ENCODE results near the gene SETD7.

SETD7 gene

GRCh38 chr4:139550724-139551429 is 5.1 kb downstream of the SETD7 start:
- no peak for DNase-seq (ENCODE audit: low spot score)

GRCh38 chr4:139547979-139548378 is 8.0 kb downstream of the SETD7 start:
- no peak for DNase-seq (ENCODE audit: low spot score)

- no peak for DNase-seq (ENCODE audit: low spot score)
Measured at GRCh38 chr4:139540632-139541031, 15.4 kb downstream of the SETD7 start.

- peak; percentile 43 for DNase-seq (ENCODE audit: low spot score)
Measured at GRCh38 chr4:139540161-139540560, 15.9 kb downstream of the SETD7 start.

- DNase-seq (ENCODE audit: low spot score) = no peak
Measured at GRCh38 chr4:139537292-139537691, 18.7 kb downstream of the SETD7 start.

- no peak for DNase-seq (ENCODE audit: low spot score)
Measured at GRCh38 chr4:139535871-139536234, 20.2 kb downstream of the SETD7 start.

- DNase-seq (ENCODE audit: low spot score) = no peak
Measured at GRCh38 chr4:139535228-139535870, 20.7 kb downstream of the SETD7 start.

GRCh38 chr4:139534287-139534950 is 21.6 kb downstream of the SETD7 start:
- no peak for DNase-seq (ENCODE audit: low spot score)

GRCh38 chr4:139533511-139533910 is 22.5 kb downstream of the SETD7 start:
- no peak for DNase-seq (ENCODE audit: low spot score)

GRCh38 chr4:139532947-139533346 is 23.1 kb downstream of the SETD7 start:
- DNase-seq (ENCODE audit: low spot score) = no peak

- DNase-seq (ENCODE audit: low spot score) = peak; percentile 64
Measured at GRCh38 chr4:139530833-139531427, 25.1 kb downstream of the SETD7 start.

- peak; percentile 92 for DNase-seq (ENCODE audit: low spot score)
Measured at GRCh38 chr4:139528377-139529005, 27.5 kb downstream of the SETD7 start.

- DNase-seq (ENCODE audit: low spot score) = no peak
Measured at GRCh38 chr4:139526928-139527327, 29.1 kb downstream of the SETD7 start.

GRCh38 chr4:139525414-139525813 is 30.6 kb downstream of the SETD7 start:
- no peak for DNase-seq (ENCODE audit: low spot score)

GRCh38 chr4:139524062-139524631 is 31.9 kb downstream of the SETD7 start:
- DNase-seq (ENCODE audit: low spot score) = no peak

- DNase-seq (ENCODE audit: low spot score) = no peak
Measured at GRCh38 chr4:139523076-139523475, 32.9 kb downstream of the SETD7 start.

GRCh38 chr4:139522457-139522856 is 33.6 kb downstream of the SETD7 start:
- DNase-seq (ENCODE audit: low spot score) = no peak

- no peak for DNase-seq (ENCODE audit: low spot score)
Measured at GRCh38 chr4:139521754-139522401, 34.1 kb downstream of the SETD7 start.

GRCh38 chr4:139515531-139515958 is 40.5 kb downstream of the SETD7 start:
- DNase-seq (ENCODE audit: low spot score) = no peak

GRCh38 chr4:139514382-139515059 is 41.5 kb downstream of the SETD7 start:
- no peak for DNase-seq (ENCODE audit: low spot score)

- DNase-seq (ENCODE audit: low spot score) = no peak
Measured at GRCh38 chr4:139511320-139511719, 44.7 kb downstream of the SETD7 start.

All from GM03348 (cell line).